GM03348 (cell line): ENCODE results near the gene PSTPIP1.

Experiments used
- DNase-seq: peaks from one replicate; pipeline ENCODE4 v3.0.0; 2012; ENCODE audit warnings: low spot score

The PSTPIP1 gene

GRCh38 chr15:77070180-77070494 is 75.2 kb downstream of the PSTPIP1 start:
- DNase-seq, result no peak

- DNase-seq, result peak; percentile 96
Measured at GRCh38 chr15:77070495-77071304, 75.8 kb downstream of the PSTPIP1 start, which contains the start of gene TSPAN3. TSS of gene TSPAN3 (minus strand) at chr15:77071109. CDS start at chr15:77070954, 155 bp downstream.

- no peak for DNase-seq
Measured at GRCh38 chr15:77071305-77072223, 76.6 kb downstream of the PSTPIP1 start.

- no peak for DNase-seq
Measured at GRCh38 chr15:77074350-77074749, 79.4 kb downstream of the PSTPIP1 start.

GRCh38 chr15:77075528-77075927 is 80.6 kb downstream of the PSTPIP1 start:
- DNase-seq, result no peak

- DNase-seq, result no peak
Measured at GRCh38 chr15:77076323-77076915, 81.5 kb downstream of the PSTPIP1 start.

GRCh38 chr15:77081971-77082370 is 87.0 kb downstream of the PSTPIP1 start:
- no peak for DNase-seq

GRCh38 chr15:77083381-77084160 is 88.6 kb downstream of the PSTPIP1 start:
- peak; percentile 77 for DNase-seq

- no peak for DNase-seq
Measured at GRCh38 chr15:77084436-77084835, 89.5 kb downstream of the PSTPIP1 start.

GRCh38 chr15:77085297-77085696 is 90.4 kb downstream of the PSTPIP1 start:
- peak; percentile 69 for DNase-seq
